UCSD-AML1 (cell line): ENCODE data around the gene FLT1.

Experiments
- DNase-seq: peaks from one replicate; lab custom pipeline; 2025; ENCODE audit not compliant: unreplicated experiment; lab: John Stamatoyannopoulos, UW

FLT1 gene

DNA sequence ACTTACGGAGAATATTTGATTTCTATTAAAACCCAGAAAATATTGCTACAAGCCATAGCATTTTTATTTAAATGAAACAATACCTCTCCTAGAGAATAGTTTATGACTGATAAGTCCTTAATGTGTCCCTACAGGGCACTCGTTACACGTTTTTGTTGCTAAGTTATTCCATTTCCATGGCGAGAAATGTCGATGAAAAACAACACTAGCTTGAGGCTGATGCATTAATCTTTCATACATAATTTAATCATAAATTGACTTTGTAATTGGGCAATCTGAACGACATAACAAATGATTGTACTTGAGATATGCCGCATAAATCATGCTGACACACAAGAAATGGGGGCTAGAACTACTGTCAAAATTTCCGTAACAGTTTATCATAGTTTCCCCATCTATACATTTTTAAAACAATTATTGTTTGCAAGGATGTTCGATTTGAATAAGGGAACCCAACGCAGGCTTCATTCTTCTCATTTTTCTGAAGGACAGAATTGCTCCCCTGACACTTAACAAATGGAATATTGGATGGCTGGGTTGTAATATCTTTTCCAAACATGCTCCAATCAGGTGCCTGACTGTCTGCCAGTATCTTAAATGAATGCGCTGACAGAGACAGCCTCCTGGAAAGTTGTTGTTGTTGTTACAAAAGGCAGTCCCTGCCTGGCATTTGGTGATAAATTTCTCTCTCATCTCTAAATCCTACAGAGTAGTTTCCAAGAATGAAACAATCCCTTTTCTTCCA lies 61.9 kb downstream of the FLT1 start:
- no peak for DNase-seq

- DNase-seq = no peak
Measured at GRCh38 chr13:28429685-28430290, 65.1 kb downstream of the FLT1 start.

- no peak for DNase-seq
Measured at GRCh38 chr13:28429096-28429495, 65.8 kb downstream of the FLT1 start.

DNA sequence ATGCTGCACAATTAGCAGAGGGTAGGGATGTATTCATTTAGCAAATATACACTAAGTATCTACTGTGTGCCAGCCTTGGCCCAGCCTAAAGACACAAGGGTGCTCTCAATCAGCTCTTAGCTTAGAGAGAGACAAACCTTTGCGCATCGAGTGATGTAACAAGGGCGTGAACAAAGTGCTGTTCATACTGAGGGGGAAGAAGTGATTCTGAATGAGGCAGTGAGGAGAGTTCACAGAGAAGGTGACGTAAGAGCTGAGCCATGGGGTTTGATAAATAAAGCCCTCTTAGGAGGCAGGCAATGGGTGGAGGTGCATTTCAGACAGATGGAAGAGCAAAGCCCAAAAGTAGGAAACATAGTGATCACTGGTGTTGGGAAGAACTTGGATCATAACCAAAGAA lies 68.5 kb downstream of the FLT1 start:
- no peak for DNase-seq

- DNase-seq = no peak
Measured at GRCh38 chr13:28425793-28426192, 69.1 kb downstream of the FLT1 start.

- no peak for DNase-seq
Measured at GRCh38 chr13:28424541-28424940, 70.4 kb downstream of the FLT1 start.

DNA sequence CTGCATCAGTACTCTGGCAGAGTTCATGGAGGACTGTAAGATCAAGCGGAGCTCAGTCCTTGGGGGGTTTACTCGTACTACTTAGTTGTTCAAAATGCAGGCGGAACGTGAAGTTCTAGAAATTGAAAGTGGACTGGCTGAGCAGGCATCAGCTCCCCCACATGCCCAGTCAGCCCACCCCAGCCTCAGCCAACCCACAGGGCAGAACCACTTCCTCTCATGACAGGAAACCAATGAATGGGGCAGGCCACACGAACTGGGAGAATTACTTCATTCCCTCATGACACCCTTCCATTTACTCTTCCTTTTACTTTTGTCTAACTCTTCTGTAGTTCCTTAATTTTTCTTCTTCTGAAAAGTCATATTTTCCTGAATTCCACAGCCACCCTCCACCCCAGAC lies 71.9 kb downstream of the FLT1 start:
- peak; percentile 79 for DNase-seq

DNA sequence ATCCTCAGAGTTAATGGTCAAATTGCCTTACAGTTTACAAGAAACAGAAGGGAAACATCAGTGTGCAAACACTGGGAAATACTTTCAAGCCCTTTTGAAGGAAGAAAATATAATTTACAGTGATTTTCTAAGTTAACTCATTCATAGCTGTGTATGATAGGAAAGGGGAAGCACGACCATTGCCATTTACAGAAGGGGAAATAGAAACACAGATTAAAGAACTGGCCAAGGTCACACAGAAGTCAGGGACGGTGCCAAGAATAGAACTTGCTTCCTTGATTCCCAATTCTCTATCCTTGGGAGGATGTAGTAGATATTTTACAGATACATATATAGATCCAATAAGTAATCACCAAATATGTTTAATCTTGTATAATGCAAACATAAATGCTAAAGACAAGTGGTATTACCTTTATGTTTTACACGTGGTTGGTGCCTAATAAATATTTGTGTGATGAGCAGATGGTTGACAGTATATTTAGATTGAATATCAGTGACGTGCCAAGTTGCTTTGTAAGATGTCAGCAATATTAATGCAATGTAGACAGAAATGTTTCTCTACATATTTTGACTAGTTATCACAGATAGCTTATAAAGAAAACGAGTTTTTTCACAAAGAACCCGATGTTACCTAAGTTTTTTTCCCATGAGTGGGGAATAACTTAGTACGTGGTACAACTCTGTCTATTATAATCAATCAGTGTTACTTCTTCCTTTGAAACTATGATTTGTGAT lies 73.1 kb downstream of the FLT1 start:
- DNase-seq = no peak

DNA sequence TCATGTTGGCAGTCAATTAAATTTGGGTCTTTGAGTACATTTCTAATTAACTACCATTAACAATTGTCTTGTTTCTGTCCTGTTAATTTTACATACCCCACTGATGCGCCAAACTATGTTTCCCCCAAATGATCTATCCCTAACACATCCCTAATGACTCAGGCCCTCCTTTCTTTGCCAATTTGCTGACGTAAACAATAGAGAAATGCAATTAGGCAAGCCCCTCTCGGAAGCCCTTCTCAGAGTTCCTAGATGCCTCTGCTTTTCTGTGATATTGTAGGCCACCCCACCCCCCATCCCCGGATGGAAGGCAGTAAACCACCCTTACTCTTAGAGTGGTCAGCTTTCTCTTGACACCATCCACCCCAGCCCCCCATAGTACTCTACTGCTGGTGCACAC lies 74.2 kb downstream of the FLT1 start:
- DNase-seq = no peak

GRCh38 chr13:28415994-28416421 lies 78.9 kb downstream of the FLT1 start:
- peak; percentile 17 for DNase-seq

DNA sequence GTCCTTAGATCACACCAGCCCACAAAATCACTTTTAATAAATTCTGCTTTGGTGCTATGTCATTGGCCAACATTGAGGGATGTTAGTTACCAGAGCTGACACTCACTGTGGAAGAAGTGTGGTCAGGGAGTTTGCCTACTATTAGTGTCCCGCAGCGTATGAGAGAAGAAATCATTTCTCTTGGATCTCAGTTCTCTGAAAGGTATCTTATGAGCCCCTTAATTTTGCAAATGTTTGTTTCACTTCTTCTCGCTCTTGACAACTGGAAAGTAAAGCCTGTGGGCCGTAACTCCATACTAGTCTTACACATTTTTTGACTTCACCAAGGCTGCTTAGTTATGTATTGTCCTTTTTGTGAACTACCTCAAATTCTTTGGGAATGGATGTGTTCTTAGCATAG lies 80.9 kb downstream of the FLT1 start:
- DNase-seq = no peak

DNA sequence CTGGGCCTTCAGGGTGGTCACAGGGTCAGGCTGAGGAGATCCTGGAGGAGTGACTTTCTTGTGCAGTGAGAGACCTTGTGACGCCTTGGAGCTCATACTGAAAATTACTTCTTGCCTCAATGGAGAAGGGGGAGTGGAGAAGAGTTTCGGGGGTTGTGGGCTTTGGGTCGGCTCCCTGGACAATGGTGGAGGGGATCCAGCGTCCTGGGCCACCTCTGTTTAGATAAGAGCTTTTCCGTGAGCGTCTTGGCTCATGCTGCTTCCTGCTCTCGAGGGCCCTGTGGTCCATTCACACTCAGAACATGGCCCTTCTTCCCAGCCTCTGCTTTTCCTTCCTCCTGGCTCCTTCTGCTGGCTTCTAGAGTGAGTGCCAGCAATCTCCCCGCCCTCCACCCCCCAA lies 81.9 kb downstream of the FLT1 start:
- peak; percentile 26 for DNase-seq

- DNase-seq = peak; percentile 15
Measured at GRCh38 chr13:28411831-28412353, 83.0 kb downstream of the FLT1 start.

- no peak for DNase-seq
Measured at GRCh38 chr13:28410096-28410495, 84.8 kb downstream of the FLT1 start.

DNA sequence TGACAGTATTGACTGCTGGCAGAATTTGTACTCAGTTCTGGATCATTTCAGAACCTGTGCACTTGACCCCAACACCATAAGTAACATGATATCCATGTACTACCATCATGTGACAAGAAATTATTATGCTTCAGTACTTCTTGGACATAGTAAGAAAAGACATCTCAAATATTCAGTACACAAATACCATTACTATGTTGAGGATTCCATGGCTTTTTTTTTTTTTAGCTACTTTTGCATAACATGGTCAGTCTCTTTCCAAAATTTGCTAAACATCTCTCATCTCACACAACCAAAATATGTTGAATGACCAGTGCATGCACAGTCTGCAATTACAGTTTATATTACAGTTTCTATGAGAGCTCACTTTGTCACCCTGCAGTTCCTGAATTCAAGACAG lies 85.3 kb downstream of the FLT1 start:
- no peak for DNase-seq

- no peak for DNase-seq
Measured at GRCh38 chr13:28408863-28409262, 86.1 kb downstream of the FLT1 start.

GRCh38 chr13:28408235-28408848 lies 86.6 kb downstream of the FLT1 start:
- DNase-seq = peak; percentile 83

GRCh38 chr13:28406733-28407266 lies 88.1 kb downstream of the FLT1 start:
- DNase-seq = no peak

- DNase-seq = no peak
Measured at GRCh38 chr13:28402057-28402381, 92.9 kb downstream of the FLT1 start.

- no peak for DNase-seq
Measured at GRCh38 chr13:28401303-28402056, 93.4 kb downstream of the FLT1 start.

GRCh38 chr13:28396053-28396452 lies 98.9 kb downstream of the FLT1 start:
- no peak for DNase-seq
